IMR-90 (cell line): ENCODE results near the gene CCDC107.

Experiments used
- BHLHE40 ChIP-seq: fragments of 150-350 bp; IDR thresholded peaks from 2 replicates; pipeline ENCODE4 v1.6.1; 2016; ENCODE audit warnings: mild to moderate bottlenecking, low read depth, low read length
- CEBPB ChIP-seq: IDR thresholded peaks from 2 replicates; pipeline ENCODE4 v1.6.1; 2012; ENCODE audit warnings: low read depth, low read length, improper control_type of control experiment
- POLR2A ChIP-seq: IDR thresholded peaks from 2 replicates; pipeline ENCODE4 v1.6.1; 2012; ENCODE audit warnings: mild to moderate bottlenecking, low read depth, low read length
- RAD21 ChIP-seq: IDR thresholded peaks from 2 replicates; pipeline ENCODE4 v1.6.1; 2012; ENCODE audit warnings: low read length, improper control_type of control experiment
- RCOR1 ChIP-seq: IDR thresholded peaks from 2 replicates; pipeline ENCODE4 v1.6.1; 2012; ENCODE audit warnings: mild to moderate bottlenecking, low read length, improper control_type of control experiment; ENCODE audit not compliant: insufficient replicate concordance
- SMC3 ChIP-seq: fragments of 150-350 bp; IDR thresholded peaks from 2 replicates; pipeline ENCODE4 v1.6.1; 2016; ENCODE audit warnings: low read depth, mild to moderate bottlenecking, antibody characterized with exemption, low read length, moderate library complexity
- TF ChIP-seq, protein P1 (sequence below): conservative IDR thresholded peaks from 2 replicates; pipeline ENCODE4 v1.5.1; 2012; ENCODE audit warnings: mild to moderate bottlenecking, low read depth, low read length, improper control_type of control experiment
- TF ChIP-seq, protein P2 (sequence below): fragments of 150-350 bp; IDR thresholded peaks from 2 replicates; pipeline ENCODE4 v1.6.1; 2016; ENCODE audit warnings: low read depth, mild to moderate bottlenecking, low read length, moderate library complexity, borderline replicate concordance

DNA sequence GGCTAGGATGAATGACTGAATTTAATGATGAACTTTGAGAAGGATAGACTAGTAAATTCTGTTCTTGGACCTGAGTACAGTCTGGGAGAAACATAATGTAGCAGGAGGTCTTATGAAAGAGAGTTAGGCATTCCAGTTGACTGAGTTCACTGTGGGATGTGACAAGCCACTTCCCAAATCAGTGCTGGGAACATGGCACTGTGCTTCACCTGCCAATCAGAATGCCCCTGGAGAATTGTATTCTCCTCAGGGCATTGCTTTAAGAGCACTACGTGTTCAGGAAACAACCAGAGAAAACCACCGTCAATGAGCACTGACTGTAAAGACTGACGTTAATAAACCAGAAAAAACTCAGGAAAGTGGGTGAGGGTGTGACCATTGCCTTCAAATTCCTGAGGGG is 1.2 kb downstream of the CCDC107 start:
- TF ChIP-seq, protein P1, sequence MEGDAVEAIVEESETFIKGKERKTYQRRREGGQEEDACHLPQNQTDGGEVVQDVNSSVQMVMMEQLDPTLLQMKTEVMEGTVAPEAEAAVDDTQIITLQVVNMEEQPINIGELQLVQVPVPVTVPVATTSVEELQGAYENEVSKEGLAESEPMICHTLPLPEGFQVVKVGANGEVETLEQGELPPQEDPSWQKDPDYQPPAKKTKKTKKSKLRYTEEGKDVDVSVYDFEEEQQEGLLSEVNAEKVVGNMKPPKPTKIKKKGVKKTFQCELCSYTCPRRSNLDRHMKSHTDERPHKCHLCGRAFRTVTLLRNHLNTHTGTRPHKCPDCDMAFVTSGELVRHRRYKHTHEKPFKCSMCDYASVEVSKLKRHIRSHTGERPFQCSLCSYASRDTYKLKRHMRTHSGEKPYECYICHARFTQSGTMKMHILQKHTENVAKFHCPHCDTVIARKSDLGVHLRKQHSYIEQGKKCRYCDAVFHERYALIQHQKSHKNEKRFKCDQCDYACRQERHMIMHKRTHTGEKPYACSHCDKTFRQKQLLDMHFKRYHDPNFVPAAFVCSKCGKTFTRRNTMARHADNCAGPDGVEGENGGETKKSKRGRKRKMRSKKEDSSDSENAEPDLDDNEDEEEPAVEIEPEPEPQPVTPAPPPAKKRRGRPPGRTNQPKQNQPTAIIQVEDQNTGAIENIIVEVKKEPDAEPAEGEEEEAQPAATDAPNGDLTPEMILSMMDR: no peak
- TF ChIP-seq RAD21 (no peak), POLR2A (no peak), RCOR1 (no peak), SMC3 (no peak), CEBPB (no peak), BHLHE40 (no peak)
- TF ChIP-seq, protein P2, sequence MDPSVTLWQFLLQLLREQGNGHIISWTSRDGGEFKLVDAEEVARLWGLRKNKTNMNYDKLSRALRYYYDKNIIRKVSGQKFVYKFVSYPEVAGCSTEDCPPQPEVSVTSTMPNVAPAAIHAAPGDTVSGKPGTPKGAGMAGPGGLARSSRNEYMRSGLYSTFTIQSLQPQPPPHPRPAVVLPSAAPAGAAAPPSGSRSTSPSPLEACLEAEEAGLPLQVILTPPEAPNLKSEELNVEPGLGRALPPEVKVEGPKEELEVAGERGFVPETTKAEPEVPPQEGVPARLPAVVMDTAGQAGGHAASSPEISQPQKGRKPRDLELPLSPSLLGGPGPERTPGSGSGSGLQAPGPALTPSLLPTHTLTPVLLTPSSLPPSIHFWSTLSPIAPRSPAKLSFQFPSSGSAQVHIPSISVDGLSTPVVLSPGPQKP: no peak
